ENCODE data around the gene PRKAG2. TPM values are rescaled to one million over a fixed set of nuclear protein-coding genes. Genes with fewer than 3 reads are reported as not detected.

Gene PRKAG2
- total and polyA plus RNA-seq, 2 experiments from 2014 or later: 9.1 to 14.9 TPM

DNA sequence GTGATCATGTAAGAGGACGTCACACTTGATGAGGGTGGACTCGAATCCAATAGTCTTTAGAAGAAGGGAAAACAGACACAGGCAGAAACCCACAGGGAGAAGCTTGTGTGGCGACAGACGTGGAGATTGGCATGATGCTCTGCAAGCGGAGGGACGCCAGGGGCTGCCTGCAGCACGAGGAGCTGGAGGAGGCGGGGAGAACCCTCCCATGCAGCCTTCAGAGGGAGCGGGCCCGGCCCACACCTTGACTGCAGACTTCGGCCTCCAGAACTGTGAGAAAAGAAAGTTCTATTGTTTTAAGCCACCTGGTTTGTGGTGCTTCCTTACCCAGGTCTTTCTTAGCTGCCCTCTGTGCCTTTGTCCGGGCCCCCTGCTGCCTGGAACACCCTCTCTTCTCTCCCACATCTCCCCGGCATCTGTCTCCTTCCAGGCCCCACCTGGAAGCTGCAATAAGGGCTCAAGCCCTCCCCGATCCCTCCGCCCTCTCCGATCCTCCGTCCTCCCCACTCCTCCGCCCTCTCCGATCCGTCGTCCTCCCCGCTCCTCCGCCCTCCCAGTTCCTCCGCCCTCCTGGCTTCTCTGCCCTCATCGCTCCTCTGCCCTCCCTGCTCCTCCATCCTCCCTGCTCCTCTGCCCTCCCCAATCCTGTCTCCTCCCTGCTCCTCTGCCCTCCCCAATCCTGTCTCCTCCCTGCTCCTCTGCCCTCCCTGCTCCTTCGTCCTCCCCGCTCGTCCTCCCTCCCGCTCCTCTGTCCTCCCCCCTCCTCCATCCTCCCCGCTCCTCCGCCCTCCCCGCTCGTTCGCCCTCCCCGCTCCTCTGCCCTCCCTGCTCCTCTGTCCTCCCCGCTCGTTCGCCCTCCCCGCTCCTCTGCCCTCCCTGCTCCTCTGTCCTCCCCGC lies 17.4 kb upstream of the PRKAG2 start:
- Mint-ChIP-seq H3K4me3 (no peak overlapping the region; the same call in 2 of the 3 replicates), H3K36me3 (ENCODE audit: low read depth) (no peaks in the 10 kb centered on the region), H3K9me3 (no peaks in the 10 kb centered on the region), H3K27me3 (ENCODE audit: insufficient read depth, low read depth, poor library complexity) (peaks cover 11% of the 10 kb centered on the region), H3K4me1 (peaks cover 26% of the 10 kb centered on the region), H3K27ac (no peak overlapping the region)
- Histone ChIP-seq H3K36me3 (ENCODE audit: insufficient read depth) (no peaks in the 10 kb centered on the region), H2AFZ (no peak overlapping the region), H3K9me2 (ENCODE audit: insufficient read depth) (no peaks in the 10 kb centered on the region), H3K27me3 (ENCODE audit: insufficient read depth) (no peaks in the 10 kb centered on the region), H3K4me3 (no peak overlapping the region), H3F3A (replicated peaks; ENCODE audit: low read depth) (no peaks in the 10 kb centered on the region), H3K4me1 (ENCODE audit: insufficient read depth) (0 out of 2 replicates have a peak, but pooled peaks cover 5% of the 10 kb centered on the region), H3K4me2 (no peak overlapping the region), H4K20me1 (replicated peaks; ENCODE audit: insufficient read depth) (no peaks in the 10 kb centered on the region), H3K27ac (ENCODE audit: low read depth) (no peak overlapping the region), H3K79me2 (replicated peaks; ENCODE audit: insufficient read depth) (no peaks in the 10 kb centered on the region)
- TF ChIP-seq, protein P1, sequence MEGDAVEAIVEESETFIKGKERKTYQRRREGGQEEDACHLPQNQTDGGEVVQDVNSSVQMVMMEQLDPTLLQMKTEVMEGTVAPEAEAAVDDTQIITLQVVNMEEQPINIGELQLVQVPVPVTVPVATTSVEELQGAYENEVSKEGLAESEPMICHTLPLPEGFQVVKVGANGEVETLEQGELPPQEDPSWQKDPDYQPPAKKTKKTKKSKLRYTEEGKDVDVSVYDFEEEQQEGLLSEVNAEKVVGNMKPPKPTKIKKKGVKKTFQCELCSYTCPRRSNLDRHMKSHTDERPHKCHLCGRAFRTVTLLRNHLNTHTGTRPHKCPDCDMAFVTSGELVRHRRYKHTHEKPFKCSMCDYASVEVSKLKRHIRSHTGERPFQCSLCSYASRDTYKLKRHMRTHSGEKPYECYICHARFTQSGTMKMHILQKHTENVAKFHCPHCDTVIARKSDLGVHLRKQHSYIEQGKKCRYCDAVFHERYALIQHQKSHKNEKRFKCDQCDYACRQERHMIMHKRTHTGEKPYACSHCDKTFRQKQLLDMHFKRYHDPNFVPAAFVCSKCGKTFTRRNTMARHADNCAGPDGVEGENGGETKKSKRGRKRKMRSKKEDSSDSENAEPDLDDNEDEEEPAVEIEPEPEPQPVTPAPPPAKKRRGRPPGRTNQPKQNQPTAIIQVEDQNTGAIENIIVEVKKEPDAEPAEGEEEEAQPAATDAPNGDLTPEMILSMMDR (conservative IDR thresholded peaks at IDR 0.05; ENCODE audit: low read depth in 2 of 2): no peak
- TF ChIP-seq STAT1 (IDR thresholded peaks at IDR 0.05; ENCODE audit: unreplicated experiment) (no peak), CREB1 (CRISPR knock-in tag; IDR thresholded peaks at IDR 0.05; ENCODE audit: low read depth) (no peak), NANOG (IDR thresholded peaks at IDR 0.05; ENCODE audit: borderline replicate concordance) (no peak), POLR2AphosphoS5 (IDR thresholded peaks at IDR 0.05; ENCODE audit: low read depth) (no peak), ZNF114 (CRISPR knock-in tag; IDR thresholded peaks at IDR 0.05) (no peak), EZH2 (IDR thresholded peaks at IDR 0.05; ENCODE audit: low read depth, unreplicated experiment) (no peak)
- TF ChIP-seq, protein P2, sequence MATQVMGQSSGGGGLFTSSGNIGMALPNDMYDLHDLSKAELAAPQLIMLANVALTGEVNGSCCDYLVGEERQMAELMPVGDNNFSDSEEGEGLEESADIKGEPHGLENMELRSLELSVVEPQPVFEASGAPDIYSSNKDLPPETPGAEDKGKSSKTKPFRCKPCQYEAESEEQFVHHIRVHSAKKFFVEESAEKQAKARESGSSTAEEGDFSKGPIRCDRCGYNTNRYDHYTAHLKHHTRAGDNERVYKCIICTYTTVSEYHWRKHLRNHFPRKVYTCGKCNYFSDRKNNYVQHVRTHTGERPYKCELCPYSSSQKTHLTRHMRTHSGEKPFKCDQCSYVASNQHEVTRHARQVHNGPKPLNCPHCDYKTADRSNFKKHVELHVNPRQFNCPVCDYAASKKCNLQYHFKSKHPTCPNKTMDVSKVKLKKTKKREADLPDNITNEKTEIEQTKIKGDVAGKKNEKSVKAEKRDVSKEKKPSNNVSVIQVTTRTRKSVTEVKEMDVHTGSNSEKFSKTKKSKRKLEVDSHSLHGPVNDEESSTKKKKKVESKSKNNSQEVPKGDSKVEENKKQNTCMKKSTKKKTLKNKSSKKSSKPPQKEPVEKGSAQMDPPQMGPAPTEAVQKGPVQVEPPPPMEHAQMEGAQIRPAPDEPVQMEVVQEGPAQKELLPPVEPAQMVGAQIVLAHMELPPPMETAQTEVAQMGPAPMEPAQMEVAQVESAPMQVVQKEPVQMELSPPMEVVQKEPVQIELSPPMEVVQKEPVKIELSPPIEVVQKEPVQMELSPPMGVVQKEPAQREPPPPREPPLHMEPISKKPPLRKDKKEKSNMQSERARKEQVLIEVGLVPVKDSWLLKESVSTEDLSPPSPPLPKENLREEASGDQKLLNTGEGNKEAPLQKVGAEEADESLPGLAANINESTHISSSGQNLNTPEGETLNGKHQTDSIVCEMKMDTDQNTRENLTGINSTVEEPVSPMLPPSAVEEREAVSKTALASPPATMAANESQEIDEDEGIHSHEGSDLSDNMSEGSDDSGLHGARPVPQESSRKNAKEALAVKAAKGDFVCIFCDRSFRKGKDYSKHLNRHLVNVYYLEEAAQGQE (IDR thresholded peaks at IDR 0.05; ENCODE audit: unreplicated experiment): no peak
- TF ChIP-seq, protein P3, sequence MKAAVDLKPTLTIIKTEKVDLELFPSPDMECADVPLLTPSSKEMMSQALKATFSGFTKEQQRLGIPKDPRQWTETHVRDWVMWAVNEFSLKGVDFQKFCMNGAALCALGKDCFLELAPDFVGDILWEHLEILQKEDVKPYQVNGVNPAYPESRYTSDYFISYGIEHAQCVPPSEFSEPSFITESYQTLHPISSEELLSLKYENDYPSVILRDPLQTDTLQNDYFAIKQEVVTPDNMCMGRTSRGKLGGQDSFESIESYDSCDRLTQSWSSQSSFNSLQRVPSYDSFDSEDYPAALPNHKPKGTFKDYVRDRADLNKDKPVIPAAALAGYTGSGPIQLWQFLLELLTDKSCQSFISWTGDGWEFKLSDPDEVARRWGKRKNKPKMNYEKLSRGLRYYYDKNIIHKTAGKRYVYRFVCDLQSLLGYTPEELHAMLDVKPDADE (IDR thresholded peaks at IDR 0.05): no peak
- ATAC-seq (no peak), DNase-seq (ENCODE audit: low spot score) (no peak)
